K562 (cell line): Measurements from ENCODE around the gene EXOSC9. TPM values are rescaled to one million over a fixed set of nuclear protein-coding genes. Genes with fewer than 3 reads are reported as not detected.

ENCODE experiments used
- ARID3A ChIP-seq: IDR thresholded peaks from 2 replicates; pipeline ENCODE4 v1.6.1; 2012; ENCODE audit warnings: low read depth, low read length, improper control_type of control experiment, borderline replicate concordance
- ASH1L ChIP-seq: fragments of 450-650 bp; IDR thresholded peaks from 2 replicates; pipeline ENCODE4 v1.6.1; 2018; ENCODE audit warnings: borderline replicate concordance, mild to moderate bottlenecking, low read depth; ENCODE audit not compliant: partially characterized antibody
- CREB3 ChIP-seq: fragments of 450-650 bp; conservative IDR thresholded peaks from 2 replicates; pipeline ENCODE4 v1.6.1; 2016; ENCODE audit warnings: missing genetic modification characterization, low read depth, mild to moderate bottlenecking, missing compliant biosample characterization, moderate library complexity
- CXXC5 ChIP-seq: fragments of 250-450 bp; sonication (Bioruptor Pico); IDR thresholded peaks from 2 replicates; pipeline ENCODE4 v1.8.0; 2022; ENCODE audit warnings: inconsistent platforms, mild to moderate bottlenecking, moderate library complexity
- EP300 ChIP-seq: IDR thresholded peaks from 2 replicates; pipeline ENCODE4 v1.6.1; 2012; ENCODE audit warnings: low read length, improper control_type of control experiment
- GTF2E2 ChIP-seq: fragments of 200-800 bp; sonication (Bioruptor generic); IDR thresholded peaks from 2 replicates; pipeline ENCODE4 v1.6.1; 2016; ENCODE audit warnings: missing genetic modification characterization, missing compliant biosample characterization
- GTF2F1 ChIP-seq: IDR thresholded peaks from 2 replicates; pipeline ENCODE4 v1.6.1; 2011; ENCODE audit warnings: low read depth, low read length, improper control_type of control experiment
- HMG20A ChIP-seq: fragments of 450-650 bp; formaldehyde crosslinking; conservative IDR thresholded peaks from 2 replicates; pipeline ENCODE4 v1.4.0; 2020; ENCODE audit warnings: mild to moderate bottlenecking, mixed read lengths
- HMGN3 ChIP-seq: IDR thresholded peaks from 2 replicates; pipeline ENCODE4 v1.6.1; 2011; ENCODE audit warnings: borderline replicate concordance, low read depth, mild to moderate bottlenecking, mixed read lengths, low read length; ENCODE audit not compliant: insufficient read length; ENCODE audit errors: extremely low read depth
- MEF2A ChIP-seq: IDR thresholded peaks from 2 replicates; pipeline ENCODE4 v1.6.1; 2011; ENCODE audit warnings: low read depth, mild to moderate bottlenecking, low read length, moderate library complexity; ENCODE audit not compliant: control insufficient read depth
- MYC ChIP-seq, 2 experiments: fragments of 250-450 bp in 1 of 2; sonication (Bioruptor Pico) in 1 of 2; IDR thresholded peaks; 2 replicates each; pipeline versions ENCODE4 v1.5.1 to v1.6.1; 2012 to 2021; ENCODE audit warnings: low read depth in 2 of 2, borderline replicate concordance in 1 of 2, improper control_type of control experiment in 1 of 2, low read length in 1 of 2, mild to moderate bottlenecking in 1 of 2, moderate library complexity in 1 of 2
- TAF1 ChIP-seq: IDR thresholded peaks from 2 replicates; pipeline ENCODE4 v1.6.1; 2011; ENCODE audit warnings: mild to moderate bottlenecking, low read length, moderate library complexity; ENCODE audit not compliant: insufficient read depth, control insufficient read depth, severe bottlenecking; ENCODE audit errors: extremely low read depth
- VEZF1 ChIP-seq: fragments of 200-800 bp; sonication (Bioruptor generic); IDR thresholded peaks from 2 replicates; pipeline ENCODE4 v1.6.1; 2017; ENCODE audit warnings: missing genetic modification characterization, missing compliant biosample characterization
- ZBTB11 ChIP-seq, 3 experiments: fragments of 200-800 bp in 1 of 3; fragments of 250-450 bp in 1 of 3; fragments of 450-650 bp in 1 of 3; sonication (Bioruptor Pico) in 1 of 3; sonication (Bioruptor generic) in 1 of 3; formaldehyde crosslinking in 1 of 3; IDR thresholded peaks; 2 replicates each; pipeline versions ENCODE4 v1.6.1 to v1.8.0; 2016 to 2022; ENCODE audit warnings: mild to moderate bottlenecking in 2 of 3, missing genetic modification characterization in 2 of 3, missing compliant biosample characterization in 1 of 3, moderate library complexity in 1 of 3
- ZNF143 ChIP-seq: sonication (generic); formaldehyde crosslinking; IDR thresholded peaks from 2 replicates; pipeline ENCODE4 v1.9.0; 2022; ENCODE audit warnings: mild to moderate bottlenecking, missing genetic modification reagents
- ZNF354B ChIP-seq: fragments of 250-450 bp; sonication (Bioruptor Pico); IDR thresholded peaks from 2 replicates; pipeline ENCODE4 v1.4.0; 2020
- ZNF717 ChIP-seq: fragments of 250-450 bp; sonication (Bioruptor Pico); IDR thresholded peaks from 2 replicates; pipeline ENCODE4 v1.5.0; 2021
- ZNF764 ChIP-seq: fragments of 250-450 bp; sonication (Bioruptor Pico); IDR thresholded peaks from 2 replicates; pipeline ENCODE4 v1.4.0; 2020; ENCODE audit warnings: low read depth, mild to moderate bottlenecking, moderate library complexity
- polyA plus RNA-seq, 8 experiments: library from polyadenylated mRNA; depleted of rRNA in 4 of 8; stranded (reverse) in 5 of 8; unstranded in 3 of 8; fragments of >200 nt; fragmentation: Nextera tagmentation in 2 of 8; fragmentation: Illumina TruSeq in 1 of 8; extraction: Ambion mirVana in 2 of 8; extraction: Trizol in 1 of 8; gene quantifications; 2 replicates each; pipeline versions ENCODE4 v1.2.1 to v1.2.3, GENCODE V29; 2011 to 2014; ENCODE audit warnings: inconsistent platforms in 1 of 8, missing spikeins in 1 of 8
- total RNA-seq, 7 experiments: library from RNA; depleted of rRNA in 6 of 7; stranded (reverse); fragments of >200 nt in 6 of 7; fragmentation: Illumina TruSeq in 2 of 7; extraction: Trizol in 2 of 7; gene quantifications; 2 replicates each; pipeline versions ENCODE4 v1.2.1 to v1.2.3, GENCODE V29; 2011 to 2021; ENCODE audit warnings: low replicate concordance in 1 of 7

EXOSC9 gene
- total and polyA plus RNA-seq, 9 of the 15 experiments (the other 6 are each of a cell fraction or from before 2014, with no cell fraction given) = 64.7 to 166 (median 115) TPM

- TF ChIP-seq VEZF1 (CRISPR knock-in tag) (no peak; the same call in none of the 2 replicates), GTF2E2 (peak; percentile 63; the same call in 1 of the 2 replicates), EP300 (no peak), CREB3 (tag) (no peak), HMG20A (no peak), ASH1L (no peak), ZNF354B (CRISPR knock-in tag) (no peak), ZNF764 (CRISPR knock-in tag) (no peak), GTF2F1 (peak; percentile 70; the same call in 1 of the 2 replicates), CXXC5 (CRISPR knock-in tag) (peak; percentile 77), HMGN3 (no peak), MYC (IDR thresholded peaks at IDR 0.05; ENCODE audit: low read depth, low read length) (peak; percentile 90), MYC (CRISPR knock-in tag; IDR thresholded peaks at IDR 0.05; ENCODE audit: borderline replicate concordance, low read depth) (0 out of 2 replicates have a peak, but pooled peaks have one; percentile 42), ZNF143 (CRISPR knock-in tag) (no peak), ZBTB11 (CRISPR knock-in tag; IDR thresholded peaks at IDR 0.05) (peak in 1 of 3 experiments; percentile 54; a peak in 1 of 6 replicates), ARID3A (no peak), TAF1 (peak; percentile 89), MEF2A (no peak), ZNF717 (CRISPR knock-in tag) (no peak)
Measured at GRCh38 chr4:121800961-121801714, at the start of gene EXOSC9 (continued).
